ENCODE results near the gene EXOC6.
A peak's percentile ranks its signal among the peaks of the same experiment; 100 is the strongest.

The EXOC6 gene

GRCh38 chr10:92832998-92833650 is 15.2 kb upstream of the EXOC6 start:
- no peak for DNase-seq

- DNase-seq: no peak
Observed at GRCh38 chr10:92834331-92834730, 14.0 kb upstream of the EXOC6 start.

GRCh38 chr10:92834986-92835385 is 13.3 kb upstream of the EXOC6 start:
- no peak for DNase-seq

- no peak for DNase-seq
Observed at GRCh38 chr10:92837456-92837855, 10.9 kb upstream of the EXOC6 start.

GRCh38 chr10:92839191-92840085 is 8.9 kb upstream of the EXOC6 start:
- no peak for DNase-seq

GRCh38 chr10:92844746-92845145 is 3.6 kb upstream of the EXOC6 start:
- DNase-seq: no peak

GRCh38 chr10:92845921-92846320 is 2.4 kb upstream of the EXOC6 start:
- no peak for DNase-seq

- no peak for DNase-seq
Observed at GRCh38 chr10:92846344-92846743, 2.0 kb upstream of the EXOC6 start.

- DNase-seq: no peak
Observed at GRCh38 chr10:92846854-92847201, 1.5 kb upstream of the EXOC6 start.

- no peak for DNase-seq
Observed at GRCh38 chr10:92847202-92847864, 987 bp upstream of the EXOC6 start.

- no peak for DNase-seq
Observed at GRCh38 chr10:92848037-92848440, 281 bp upstream of the EXOC6 start.

- no peak for DNase-seq
Observed at GRCh38 chr10:92849234-92849525, 860 bp downstream of the EXOC6 start.

- no peak for DNase-seq
Observed at GRCh38 chr10:92849576-92850090, 1.3 kb downstream of the EXOC6 start.

GRCh38 chr10:92850185-92850584 is 1.9 kb downstream of the EXOC6 start:
- DNase-seq: no peak

GRCh38 chr10:92851003-92851402 is 2.7 kb downstream of the EXOC6 start:
- DNase-seq: no peak

- DNase-seq: no peak
Observed at GRCh38 chr10:92855560-92855959, 7.2 kb downstream of the EXOC6 start.

- DNase-seq: no peak
Observed at GRCh38 chr10:92857904-92858514, 9.7 kb downstream of the EXOC6 start.

GRCh38 chr10:92867235-92867634 is 18.9 kb downstream of the EXOC6 start:
- DNase-seq: no peak

- DNase-seq: no peak
Observed at GRCh38 chr10:92868036-92868435, 19.7 kb downstream of the EXOC6 start.

- DNase-seq: no peak
Observed at GRCh38 chr10:92868557-92868956, 20.2 kb downstream of the EXOC6 start.

- DNase-seq: no peak
Observed at GRCh38 chr10:92873029-92873428, 24.7 kb downstream of the EXOC6 start.

GRCh38 chr10:92876509-92877036 is 28.3 kb downstream of the EXOC6 start:
- no peak for DNase-seq

- DNase-seq: peak; percentile 7
Observed at GRCh38 chr10:92880233-92880861, 32.0 kb downstream of the EXOC6 start.
